Vagina (tissue), 2 donors: ENCODE results near the gene MIER1.

ENCODE experiments used
- CTCF ChIP-seq, 3 experiments: fragments of 450-650 bp in 2 of 3; fragments of 200-600 bp in 1 of 3; sonication (generic) in 1 of 3; IDR thresholded peaks; one replicate each; pipeline ENCODE4 v1.5.1; 2017 to 2019; ENCODE audit warnings: antibody characterized with exemption in 3 of 3, mild to moderate bottlenecking in 2 of 3, moderate library complexity in 2 of 3
- POLR2A ChIP-seq, 2 donors: fragments of 450-650 bp; IDR thresholded peaks; one replicate each; pipeline ENCODE4 v1.6.1; 2017; ENCODE audit warnings: antibody characterized with exemption in 2 of 2, mild to moderate bottlenecking in 2 of 2, moderate library complexity in 2 of 2
- POLR2AphosphoS5 ChIP-seq, 2 donors: sonication (generic); formaldehyde crosslinking; IDR thresholded peaks; one replicate each; pipeline ENCODE4 v1.9.0; 2017; ENCODE audit warnings: antibody characterized with exemption in 2 of 2, mild to moderate bottlenecking in 2 of 2, low read depth in 1 of 2; ENCODE audit not compliant: insufficient read depth in 1 of 2

- TF ChIP-seq POLR2AphosphoS5 (IDR thresholded peaks at IDR 0.05; ENCODE audit: insufficient read depth in 1 of 2, low read depth in 1 of 2) (no peak), CTCF (IDR thresholded peaks at IDR 0.05) (no peak), POLR2A (IDR thresholded peaks at IDR 0.05) (no peak)
Observed at GRCh38 chr1:66982561-66983260, 57.9 kb downstream of the MIER1 start.
